MM.1S (cell line): ENCODE results near the gene SYT17.

Experiments
- DNase-seq: peaks from one replicate; pipeline ENCODE4 v3.0.0-alpha.2; 2015
- H2AFZ ChIP-seq: fragments of 300-600 bp; sonication (generic); 2 replicates; pipeline ENCODE4 v1.6.0; 2016; ENCODE audit warnings: antibody characterized with exemption, low read length
- H3F3A ChIP-seq: fragments of 300-600 bp; sonication (generic); 2 replicates; pipeline ENCODE4 v1.6.1; 2016; ENCODE audit warnings: mild to moderate bottlenecking, antibody characterized with exemption, low read length, moderate library complexity, mixed read lengths; ENCODE audit not compliant: insufficient read depth
- H3K27ac ChIP-seq: fragments of 300-600 bp; sonication (generic); 2 replicates; pipeline ENCODE4 v1.5.1; 2016; ENCODE audit warnings: mild to moderate bottlenecking, low read length
- H3K27me3 ChIP-seq: fragments of 300-600 bp; sonication (generic); replicated peaks from 2 replicates; pipeline ENCODE4 v1.6.0; 2016; ENCODE audit warnings: low read length; ENCODE audit not compliant: insufficient read depth
- H3K36me3 ChIP-seq: fragments of 300-600 bp; sonication (generic); replicated peaks from 2 replicates; pipeline ENCODE4 v1.6.1; 2016; ENCODE audit warnings: mild to moderate bottlenecking, low read length, mixed read lengths; ENCODE audit not compliant: insufficient read depth
- H3K4me1 ChIP-seq: fragments of 300-600 bp; sonication (generic); 2 replicates; pipeline ENCODE4 v1.6.1; 2016; ENCODE audit warnings: low read length, mixed read lengths
- H3K4me2 ChIP-seq: fragments of 300-600 bp; sonication (generic); 2 replicates; pipeline ENCODE4 v1.6.0; 2016; ENCODE audit warnings: low read depth, low read length
- H3K4me3 ChIP-seq: fragments of 300-600 bp; sonication (generic); 2 replicates; pipeline ENCODE4 v1.5.1; 2016; ENCODE audit warnings: low read length, mixed read lengths
- H3K79me2 ChIP-seq: fragments of 300-600 bp; sonication (generic); 2 replicates; pipeline ENCODE4 v1.6.1; 2016; ENCODE audit warnings: mixed run types, low read length, mixed read lengths
- H3K9ac ChIP-seq: fragments of 300-600 bp; sonication (generic); 2 replicates; pipeline ENCODE4 v1.6.1; 2016; ENCODE audit warnings: low read length, mixed read lengths
- H3K9me2 ChIP-seq: fragments of 300-600 bp; sonication (generic); replicated peaks from 2 replicates; pipeline ENCODE4 v1.6.1; 2016; ENCODE audit warnings: mild to moderate bottlenecking, low read length, mixed read lengths; ENCODE audit not compliant: insufficient read depth
- H3K9me3 ChIP-seq: fragments of 300-600 bp; sonication (generic); replicated peaks from 2 replicates; pipeline ENCODE4 v1.6.1; 2016; ENCODE audit warnings: mild to moderate bottlenecking, low read length, mixed read lengths; ENCODE audit not compliant: insufficient read depth
- H4K20me1 ChIP-seq: fragments of 300-600 bp; sonication (generic); 2 replicates; pipeline ENCODE4 v1.6.1; 2016; ENCODE audit warnings: mild to moderate bottlenecking, low read length, moderate library complexity, mixed read lengths; ENCODE audit not compliant: insufficient read depth
- CTCF ChIP-seq: fragments of 300-600 bp; sonication (generic); IDR thresholded peaks from 2 replicates; pipeline ENCODE4 v1.5.1; 2016; ENCODE audit warnings: antibody characterized with exemption, low read length, mixed read lengths
- EZH2 ChIP-seq: fragments of 300-600 bp; sonication (generic); optimal IDR thresholded peaks from 2 replicates; pipeline ENCODE3; 2017; ENCODE audit warnings: low read depth, mild to moderate bottlenecking, antibody characterized with exemption, low read length, mixed read lengths
- EZH2phosphoT487 ChIP-seq: fragments of 300-600 bp; sonication (generic); IDR thresholded peaks from 2 replicates; pipeline ENCODE4 v1.6.1; 2018; ENCODE audit warnings: antibody characterized with exemption, low read length

The SYT17 gene

DNA sequence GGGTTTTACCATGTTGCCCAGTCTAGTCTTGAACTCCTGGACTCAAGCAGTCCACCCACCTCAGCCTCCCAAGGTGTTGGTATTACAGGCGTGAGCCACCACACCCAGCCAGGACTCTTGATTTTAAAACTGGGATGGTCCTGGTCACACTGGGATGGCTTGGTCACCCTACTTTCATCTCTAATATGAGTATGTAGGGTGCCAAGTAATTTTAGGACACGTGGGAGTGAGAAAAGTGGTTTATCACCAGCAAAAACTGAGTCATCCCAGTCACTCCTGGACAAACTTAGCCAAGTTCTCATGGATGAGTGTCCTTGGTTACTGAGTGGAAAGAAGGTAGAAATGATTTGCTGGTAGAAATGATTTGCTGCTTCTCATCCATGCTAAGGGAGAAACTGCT, 127.4 kb downstream of the SYT17 start:
- Histone ChIP-seq H3K9me3 (no peaks in the 10 kb centered on the region), H2AFZ (no peak overlapping the region), H3K4me2 (no peak overlapping the region), H3K9me2 (no peaks in the 10 kb centered on the region), H3K27me3 (no peaks in the 10 kb centered on the region), H3K27ac (no peak overlapping the region), H3K4me3 (no peak overlapping the region), H3K79me2 (no peaks in the 10 kb centered on the region), H3K36me3 (no peaks in the 10 kb centered on the region), H3F3A (peaks cover 11% of the 10 kb centered on the region), H3K9ac (no peak overlapping the region), H3K4me1 (peaks cover 9% of the 10 kb centered on the region), H4K20me1 (no peaks in the 10 kb centered on the region)
- no peak for DNase-seq
- TF ChIP-seq EZH2 (no peak), CTCF (no peak), EZH2phosphoT487 (no peak)

DNA sequence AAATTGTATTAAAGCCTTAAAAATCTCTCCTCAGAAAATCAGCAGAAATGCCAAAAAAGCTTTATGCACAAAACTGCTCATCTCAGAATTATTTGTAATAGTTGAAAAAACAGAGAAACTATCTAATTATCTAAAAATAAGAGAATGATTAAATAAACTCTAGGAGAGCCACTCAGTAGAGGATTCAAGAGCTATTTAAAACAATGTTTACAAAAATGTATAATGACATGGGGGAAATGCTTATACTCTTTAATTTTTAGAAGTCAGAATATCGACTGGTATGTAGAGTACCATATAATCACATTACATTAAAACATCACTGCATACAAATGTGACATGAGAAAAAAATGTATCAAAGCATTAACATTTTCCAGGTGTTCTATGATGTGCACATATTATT, 129.4 kb downstream of the SYT17 start:
- H3K9me2 ChIP-seq, result no peaks in the 10 kb centered on the region
- no peaks in the 10 kb centered on the region for H4K20me1 ChIP-seq
- no peaks in the 10 kb centered on the region for H3K79me2 ChIP-seq
- no peak for TF ChIP-seq CTCF
- no peak for TF ChIP-seq EZH2
- no peak for TF ChIP-seq EZH2phosphoT487
- no peak overlapping the region for H3K9ac ChIP-seq
- H3K4me1 ChIP-seq, result peaks cover 9% of the 10 kb centered on the region
- peaks cover 11% of the 10 kb centered on the region for H3F3A ChIP-seq
- H3K36me3 ChIP-seq, result no peaks in the 10 kb centered on the region
- no peaks in the 10 kb centered on the region for H3K9me3 ChIP-seq
- H3K27ac ChIP-seq, result no peak overlapping the region
- H3K4me3 ChIP-seq, result no peak overlapping the region
- no peaks in the 10 kb centered on the region for H3K27me3 ChIP-seq
- no peak overlapping the region for H3K4me2 ChIP-seq
- DNase-seq, result no peak
- no peak overlapping the region for H2AFZ ChIP-seq

DNA sequence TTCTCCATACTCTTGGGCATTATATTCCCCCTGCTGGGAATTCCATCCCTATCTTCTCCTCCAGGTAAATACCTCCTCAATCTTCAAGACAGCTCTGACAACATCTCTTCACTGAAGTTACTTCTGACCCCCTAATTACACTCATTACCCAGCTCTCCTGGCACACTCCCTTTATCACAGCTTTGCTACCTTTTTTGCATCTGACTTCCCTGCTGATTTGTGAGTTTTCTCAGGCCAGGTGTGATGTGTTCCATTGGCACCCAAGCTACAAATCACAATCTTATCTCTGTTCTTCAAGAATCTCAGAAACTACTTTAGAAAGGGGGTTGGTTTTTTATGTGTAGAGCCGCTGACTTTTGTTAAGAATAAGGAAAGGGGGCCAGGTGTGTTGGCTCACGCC, 131.5 kb downstream of the SYT17 start:
- no peak overlapping the region for H2AFZ ChIP-seq
- H3K4me1 ChIP-seq, result peaks cover 6% of the 10 kb centered on the region
- H3K9ac ChIP-seq, result no peak overlapping the region
- H3K4me3 ChIP-seq, result no peak overlapping the region
- no peaks in the 10 kb centered on the region for H3K79me2 ChIP-seq
- H3K27me3 ChIP-seq, result no peaks in the 10 kb centered on the region
- H4K20me1 ChIP-seq, result no peaks in the 10 kb centered on the region
- H3F3A ChIP-seq, result peaks cover 2% of the 10 kb centered on the region
- no peak for DNase-seq
- H3K27ac ChIP-seq, result no peak overlapping the region
- no peaks in the 10 kb centered on the region for H3K9me3 ChIP-seq
- H3K4me2 ChIP-seq, result no peak overlapping the region
- TF ChIP-seq EZH2, result no peak
- no peak for TF ChIP-seq CTCF
- TF ChIP-seq EZH2phosphoT487, result no peak
- H3K36me3 ChIP-seq, result no peaks in the 10 kb centered on the region
- no peaks in the 10 kb centered on the region for H3K9me2 ChIP-seq
